ENCODE results near the gene TULP4.
"Not testable (repeated sequence)": the region's sequence is repeated elsewhere in the genome, so short reads cannot be mapped to it uniquely, and the experiment has no call there.

The TULP4 gene

GRCh38 chr6:158329531-158329930, 17.3 kb downstream of the TULP4 start:
- no peak for DNase-seq

- no peak for DNase-seq
Measured at GRCh38 chr6:158330016-158330415, 17.8 kb downstream of the TULP4 start.

- DNase-seq: no peak
Measured at GRCh38 chr6:158332237-158332636, 20.0 kb downstream of the TULP4 start.

- no peak for DNase-seq
Measured at GRCh38 chr6:158333094-158333493, 20.8 kb downstream of the TULP4 start.

- no peak for DNase-seq
Measured at GRCh38 chr6:158334534-158334933, 22.3 kb downstream of the TULP4 start.

- DNase-seq: no peak
Measured at GRCh38 chr6:158337332-158337731, 25.1 kb downstream of the TULP4 start.

- no peak for DNase-seq
Measured at GRCh38 chr6:158338311-158339112, 26.2 kb downstream of the TULP4 start.

- DNase-seq: not testable (repeated sequence)
Measured at GRCh38 chr6:158339197-158339596, 26.9 kb downstream of the TULP4 start.

- DNase-seq: no peak
Measured at GRCh38 chr6:158340252-158340651, 28.0 kb downstream of the TULP4 start.

- no peak for DNase-seq
Measured at GRCh38 chr6:158344534-158344933, 32.3 kb downstream of the TULP4 start.

- DNase-seq: not testable (repeated sequence)
Measured at GRCh38 chr6:158345444-158345843, 33.2 kb downstream of the TULP4 start.

- no peak for DNase-seq
Measured at GRCh38 chr6:158347335-158347734, 35.1 kb downstream of the TULP4 start.

- not testable (repeated sequence) for DNase-seq
Measured at GRCh38 chr6:158348737-158349504, 36.7 kb downstream of the TULP4 start.

GRCh38 chr6:158349505-158350275, 37.4 kb downstream of the TULP4 start:
- DNase-seq: not testable (repeated sequence)

- DNase-seq: not testable (repeated sequence)
Measured at GRCh38 chr6:158350731-158351130, 38.5 kb downstream of the TULP4 start.

- DNase-seq: no peak
Measured at GRCh38 chr6:158353883-158354877, 41.9 kb downstream of the TULP4 start.

- DNase-seq: no peak
Measured at GRCh38 chr6:158356586-158357546, 44.6 kb downstream of the TULP4 start.

GRCh38 chr6:158357570-158358216, 45.4 kb downstream of the TULP4 start:
- no peak for DNase-seq

- DNase-seq: no peak
Measured at GRCh38 chr6:158358450-158359077, 46.3 kb downstream of the TULP4 start.

- no peak for DNase-seq
Measured at GRCh38 chr6:158361068-158361467, 48.8 kb downstream of the TULP4 start.

Data from effector CD8-positive, alpha-beta T cell (primary cell).